Ramos (cell line): Measurements from ENCODE around the gene OR7G3.

ENCODE experiments used
- in situ Hi-C: fragments of 300-500 bp; cut with MboI; formaldehyde crosslinking; loops from one replicate; pipeline ENCODE4 v1.14.3; 2022; ENCODE audit warnings: low sequenced_read_pairs; ENCODE audit not compliant: unreplicated experiment

The OR7G3 gene

DNA sequence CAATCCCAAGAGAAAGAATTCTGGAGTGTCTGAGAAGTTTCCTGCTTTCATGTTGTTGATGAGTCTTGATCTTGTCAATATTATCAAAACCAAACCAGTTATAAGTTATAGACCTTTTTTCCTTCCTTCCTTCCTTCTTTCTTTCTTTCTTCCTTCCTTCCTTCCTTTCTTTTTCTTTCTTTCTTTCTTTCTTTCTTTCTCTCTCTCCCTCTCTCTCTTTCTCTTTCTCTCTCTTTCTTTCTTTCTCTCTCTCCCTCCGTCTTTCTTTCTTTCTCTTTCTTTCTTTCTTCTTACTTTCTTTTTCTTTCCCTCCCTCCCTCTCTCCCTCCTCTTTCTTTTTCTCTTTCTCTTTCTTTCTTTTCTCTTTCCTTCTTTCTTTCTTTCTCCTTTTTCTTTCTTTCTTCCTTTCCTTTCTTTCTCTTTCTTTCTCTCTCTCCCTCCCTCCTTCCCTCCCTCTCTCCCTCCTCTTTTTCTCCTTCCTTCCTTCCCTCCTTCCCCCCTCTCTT lies at the start of gene OR7G3:
Gene OR7G3, minus strand, starts transcription at position 51 of the 506 bp plus-strand sequence. Its CDS starts 0 bp downstream, at position 51.
- in situ Hi-C loops: no loop called here

DNA sequence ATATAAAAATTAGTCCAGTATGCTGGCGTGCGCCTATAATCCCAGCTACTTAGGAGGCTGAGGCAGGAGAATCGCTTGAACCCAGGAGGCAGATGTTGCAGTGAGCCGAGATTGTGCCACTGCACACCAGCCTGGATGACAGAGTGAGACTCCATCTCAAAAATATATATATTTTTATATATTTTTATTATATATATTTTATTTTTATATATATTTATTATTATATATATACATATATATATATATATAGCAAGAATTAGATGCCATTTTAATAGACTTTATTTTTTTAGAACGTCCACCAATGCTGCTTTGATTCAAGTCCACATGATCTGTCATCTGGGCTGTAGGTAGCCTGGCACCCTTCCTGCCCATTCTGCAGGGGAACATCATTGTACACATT lies 48.6 kb upstream of the OR7G3 start:
- in situ Hi-C loops: no loop called here

DNA sequence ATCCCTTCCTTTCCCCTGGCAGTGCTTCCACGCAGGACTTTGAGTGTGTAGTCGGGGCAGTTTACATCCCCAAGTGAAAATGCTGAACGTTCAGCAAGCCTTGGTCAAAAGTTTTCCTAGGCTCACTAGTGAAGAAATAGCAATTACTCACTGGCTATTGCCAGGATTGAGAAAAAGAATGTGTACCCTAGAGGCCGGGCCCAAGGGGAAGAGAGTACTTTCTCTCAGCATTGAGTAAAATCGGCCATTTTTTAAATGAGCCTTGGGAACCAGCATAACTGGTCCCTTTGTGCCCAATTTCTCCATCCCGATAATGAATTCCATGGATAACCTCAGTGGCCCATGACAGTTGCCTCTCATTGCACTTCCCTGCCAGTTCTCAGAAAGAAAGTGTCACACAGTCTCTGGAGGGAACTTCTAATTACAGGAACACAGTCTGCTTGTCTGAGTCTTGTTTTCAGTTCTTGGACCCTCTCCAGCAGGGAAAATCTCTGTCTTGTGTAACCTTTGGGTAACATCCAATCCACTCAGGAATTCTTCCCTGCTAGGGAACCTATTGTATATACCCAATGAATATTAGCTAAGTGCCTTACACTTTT lies 44.7 kb upstream of the OR7G3 start:
- in situ Hi-C loops: no loop called here

GRCh38 chr19:9166846-9167245 lies 40.1 kb upstream of the OR7G3 start:
- in situ Hi-C loops: no loop called here

DNA sequence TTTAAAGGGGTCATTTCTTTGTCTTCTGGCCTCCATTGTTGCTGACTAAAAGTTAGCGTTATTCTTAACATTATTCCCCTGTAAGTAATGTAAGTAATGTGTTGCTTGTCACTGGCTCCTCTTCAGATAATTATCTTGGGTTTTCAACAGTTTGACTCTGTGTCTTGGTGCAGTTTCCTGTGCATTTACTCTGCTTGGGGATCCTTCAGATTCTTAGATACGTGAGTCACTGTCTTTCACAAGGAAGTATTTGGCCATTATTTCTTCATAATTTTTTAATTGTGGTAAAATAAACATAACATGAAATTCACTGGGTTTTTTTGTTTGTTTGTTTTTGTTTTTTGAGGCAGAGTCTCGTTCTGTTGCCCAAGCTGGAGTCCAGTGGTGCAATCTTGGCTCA lies 38.5 kb upstream of the OR7G3 start:
- in situ Hi-C loops: no loop called here

GRCh38 chr19:9161427-9161826 lies 34.7 kb upstream of the OR7G3 start:
- in situ Hi-C loops: no loop called here

- in situ Hi-C loops: no loop called here
Measured at GRCh38 chr19:9159891-9160290, 33.1 kb upstream of the OR7G3 start.

GRCh38 chr19:9156304-9156703 lies 29.6 kb upstream of the OR7G3 start:
- in situ Hi-C loops: no loop called here

DNA sequence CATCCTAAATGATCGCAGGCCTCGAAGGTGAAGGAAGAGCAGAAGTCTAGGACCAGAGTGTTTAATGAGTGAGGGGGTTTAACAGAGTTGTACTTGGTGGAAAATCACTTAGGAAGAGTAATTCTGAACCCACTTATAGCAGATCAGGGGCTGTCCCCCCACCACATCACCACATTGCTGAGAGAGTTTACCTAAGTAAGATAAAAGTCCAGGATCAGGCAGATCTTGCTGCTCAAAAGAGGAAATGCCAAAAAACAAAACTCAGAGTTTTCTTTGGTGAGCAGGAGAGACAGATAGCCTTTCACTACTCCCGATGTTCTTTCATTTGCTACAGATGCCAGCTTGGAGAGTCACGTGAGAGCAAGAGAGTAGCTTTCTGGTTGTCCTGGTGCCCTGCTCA lies 28.8 kb upstream of the OR7G3 start:
- in situ Hi-C loops: no loop called here

DNA sequence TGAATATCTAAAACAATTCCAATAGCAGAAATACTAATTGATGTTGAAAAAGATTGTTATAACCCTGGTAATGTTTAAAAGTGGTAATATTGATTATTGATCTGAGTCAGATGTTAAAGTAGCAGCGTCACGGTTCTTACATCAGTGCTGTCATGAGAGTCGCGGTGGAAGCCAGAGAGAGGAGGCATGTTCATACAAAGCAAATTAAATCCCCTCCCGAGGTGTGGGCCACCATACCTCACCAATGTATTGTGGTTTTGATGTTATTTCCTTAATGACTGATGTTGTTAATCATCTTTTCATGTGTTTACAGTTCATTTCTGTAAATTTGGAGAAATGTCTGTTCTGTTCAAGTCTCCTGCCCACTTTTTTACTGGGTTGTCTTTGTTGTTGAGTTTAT lies 24.6 kb upstream of the OR7G3 start:
- in situ Hi-C loops: no loop called here

DNA sequence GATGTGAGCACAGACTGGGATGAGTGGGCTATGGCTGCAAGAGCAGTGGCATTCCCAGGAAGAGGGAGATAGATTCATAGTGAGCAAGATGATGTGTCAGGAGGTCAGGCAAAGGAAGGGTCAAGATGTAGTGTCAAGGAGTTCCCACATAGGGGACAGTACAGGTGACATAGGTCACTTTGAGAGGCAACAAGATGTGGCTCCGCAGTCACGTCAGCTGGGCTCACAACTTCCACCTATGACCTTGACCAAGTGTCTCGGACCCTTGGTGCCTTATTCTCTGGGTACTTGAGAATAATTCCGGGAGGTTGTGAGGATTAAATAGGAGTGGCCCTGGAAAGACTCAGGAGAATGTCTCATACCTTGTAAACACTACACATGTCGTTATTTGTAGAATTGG lies 23.9 kb upstream of the OR7G3 start:
- in situ Hi-C loops: no loop called here

DNA sequence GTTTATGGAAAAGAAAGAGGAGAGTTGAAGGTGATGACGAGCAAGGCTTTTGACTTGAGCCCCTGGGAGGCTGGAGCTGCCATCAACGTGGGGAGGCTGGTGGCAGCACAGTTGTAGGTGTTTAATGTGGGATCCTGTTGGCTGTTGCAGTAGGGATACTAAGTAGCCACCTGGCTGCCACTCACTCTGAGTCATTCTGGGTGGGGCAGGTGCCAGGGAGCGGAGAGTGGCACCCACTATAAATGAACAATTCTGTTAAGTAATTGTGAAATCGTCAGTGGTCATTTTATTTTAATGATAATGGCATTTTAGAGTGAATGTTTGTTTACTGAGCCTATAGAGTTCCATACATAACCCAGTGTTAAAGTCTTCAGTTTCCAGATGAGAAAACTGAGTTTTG lies 23.2 kb upstream of the OR7G3 start:
- in situ Hi-C loops: no loop called here

GRCh38 chr19:9148697-9149096 lies 21.9 kb upstream of the OR7G3 start:
- in situ Hi-C loops: no loop called here

- in situ Hi-C loops: no loop called here
Measured at GRCh38 chr19:9146882-9147281, 20.1 kb upstream of the OR7G3 start.

GRCh38 chr19:9144920-9145319 lies 18.2 kb upstream of the OR7G3 start:
- in situ Hi-C loops: no loop called here

DNA sequence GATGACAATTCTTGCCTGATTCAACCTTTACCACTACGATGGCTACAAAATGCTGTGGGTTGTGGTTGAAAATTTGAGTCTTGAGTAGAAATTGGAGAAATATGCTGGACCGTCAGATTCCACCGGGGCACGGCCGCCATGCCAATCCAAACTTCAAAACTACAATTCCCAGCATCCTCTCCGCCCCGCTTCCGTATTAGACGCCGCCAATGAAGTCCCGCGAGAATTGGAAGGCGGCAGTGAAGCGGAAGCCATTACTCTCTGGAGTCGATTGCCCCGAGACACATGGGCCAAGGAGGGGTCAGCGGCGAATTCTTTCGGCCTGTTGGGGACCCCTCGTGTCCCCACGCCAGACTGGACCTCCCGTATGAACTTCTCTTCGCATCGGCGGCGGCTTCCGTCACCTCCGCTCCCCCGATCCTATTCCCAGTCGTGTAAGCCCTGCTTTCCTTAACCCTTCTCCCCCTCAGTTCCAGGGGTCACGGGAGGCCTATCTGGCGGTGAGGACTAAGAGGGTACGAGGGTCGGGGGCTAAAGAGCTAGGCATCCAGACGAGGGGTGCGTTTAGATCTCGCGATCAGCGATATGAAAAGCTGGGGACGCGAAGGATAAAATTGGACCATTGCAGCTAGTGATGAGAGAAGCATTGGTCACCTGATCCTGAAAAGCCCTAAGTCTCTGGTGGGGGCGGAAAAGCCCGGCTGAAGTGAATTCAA lies 13.6 kb upstream of the OR7G3 start, which contains the start of gene ZNF317:
Gene ZNF317, plus strand, starts transcription at position 239 of the 716 bp plus-strand sequence. CDS start 15,620 bp downstream, outside the sequence.
- in situ Hi-C loops: no loop called here

DNA sequence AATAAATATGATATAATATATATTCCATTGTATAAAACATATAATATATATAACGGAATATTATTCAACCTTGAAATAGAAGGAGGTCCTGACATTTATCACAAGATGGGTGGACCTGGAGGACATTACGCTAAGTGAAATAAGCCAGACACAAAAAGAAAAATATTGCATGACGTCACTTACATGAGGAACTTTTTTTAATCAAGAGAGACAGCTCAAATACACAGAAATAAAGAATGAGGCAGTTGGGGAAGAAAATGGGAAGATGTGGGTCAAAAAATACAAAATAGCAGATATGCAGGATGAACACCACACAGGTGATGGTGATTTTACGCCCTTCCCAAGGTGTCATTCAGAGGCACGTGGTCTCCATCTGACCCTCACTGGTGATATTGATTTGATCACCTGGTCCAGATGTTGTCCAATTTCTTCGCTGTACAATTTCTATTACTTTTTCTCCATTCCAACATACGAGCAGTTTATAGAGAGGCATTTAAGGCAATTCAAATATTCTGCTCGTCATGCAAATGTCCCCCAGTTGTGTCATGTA lies 12.9 kb upstream of the OR7G3 start:
- in situ Hi-C loops: no loop called here

DNA sequence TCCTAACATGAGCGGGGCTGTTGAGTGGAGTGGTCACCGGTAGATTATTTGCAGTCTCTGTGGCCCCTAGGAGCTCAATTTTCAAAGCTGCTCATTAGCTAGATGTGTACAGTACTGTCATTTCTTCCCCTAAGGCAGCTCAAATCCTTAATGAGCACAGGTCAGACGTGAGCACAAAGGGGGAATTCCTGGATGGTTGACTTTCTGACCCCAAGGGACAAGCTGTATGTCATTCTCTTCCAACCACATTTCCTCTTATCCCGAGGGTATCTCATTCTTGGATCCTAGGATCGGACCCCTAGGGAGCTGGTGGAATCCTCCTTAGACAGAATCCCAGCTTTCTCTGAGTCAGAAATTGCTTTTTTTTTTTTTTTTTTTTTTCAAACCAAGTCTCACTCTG lies 5.7 kb upstream of the OR7G3 start:
- in situ Hi-C loops: no loop called here

GRCh38 chr19:9130965-9131364 lies 4.2 kb upstream of the OR7G3 start:
- in situ Hi-C loops: no loop called here

- in situ Hi-C loops: no loop called here
Measured at GRCh38 chr19:9128171-9128570, 1.4 kb upstream of the OR7G3 start.

GRCh38 chr19:9116547-9116946 lies 10.2 kb downstream of the OR7G3 start:
- in situ Hi-C loops: no loop called here
